ENCODE data around the gene ATR.

DNA sequence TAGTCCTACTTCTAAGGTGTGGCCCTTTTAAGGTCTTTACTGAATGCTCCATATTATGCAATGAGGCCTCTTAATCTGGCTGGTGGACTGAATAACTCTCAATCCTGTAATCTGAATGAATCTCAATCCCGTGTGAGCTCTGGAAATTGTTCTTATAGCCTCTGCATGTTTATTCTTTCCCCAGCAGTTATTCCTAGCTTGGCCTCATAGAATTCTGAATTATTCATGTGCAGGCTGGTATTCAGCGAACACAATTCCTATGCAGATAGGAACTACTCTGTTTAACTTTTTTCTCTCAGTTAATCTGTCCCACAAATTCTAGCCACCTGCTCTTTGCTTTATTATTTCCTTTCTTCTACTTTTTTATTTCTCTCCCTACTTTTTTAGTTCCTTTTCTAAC lies 86.3 kb downstream of the ATR start:
- TF ChIP-seq, protein P1, sequence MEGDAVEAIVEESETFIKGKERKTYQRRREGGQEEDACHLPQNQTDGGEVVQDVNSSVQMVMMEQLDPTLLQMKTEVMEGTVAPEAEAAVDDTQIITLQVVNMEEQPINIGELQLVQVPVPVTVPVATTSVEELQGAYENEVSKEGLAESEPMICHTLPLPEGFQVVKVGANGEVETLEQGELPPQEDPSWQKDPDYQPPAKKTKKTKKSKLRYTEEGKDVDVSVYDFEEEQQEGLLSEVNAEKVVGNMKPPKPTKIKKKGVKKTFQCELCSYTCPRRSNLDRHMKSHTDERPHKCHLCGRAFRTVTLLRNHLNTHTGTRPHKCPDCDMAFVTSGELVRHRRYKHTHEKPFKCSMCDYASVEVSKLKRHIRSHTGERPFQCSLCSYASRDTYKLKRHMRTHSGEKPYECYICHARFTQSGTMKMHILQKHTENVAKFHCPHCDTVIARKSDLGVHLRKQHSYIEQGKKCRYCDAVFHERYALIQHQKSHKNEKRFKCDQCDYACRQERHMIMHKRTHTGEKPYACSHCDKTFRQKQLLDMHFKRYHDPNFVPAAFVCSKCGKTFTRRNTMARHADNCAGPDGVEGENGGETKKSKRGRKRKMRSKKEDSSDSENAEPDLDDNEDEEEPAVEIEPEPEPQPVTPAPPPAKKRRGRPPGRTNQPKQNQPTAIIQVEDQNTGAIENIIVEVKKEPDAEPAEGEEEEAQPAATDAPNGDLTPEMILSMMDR (IDR thresholded peaks at IDR 0.05; ENCODE audit: low read depth, low read length): no peak
- TF ChIP-seq, protein P2, sequence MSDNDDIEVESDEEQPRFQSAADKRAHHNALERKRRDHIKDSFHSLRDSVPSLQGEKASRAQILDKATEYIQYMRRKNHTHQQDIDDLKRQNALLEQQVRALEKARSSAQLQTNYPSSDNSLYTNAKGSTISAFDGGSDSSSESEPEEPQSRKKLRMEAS (IDR thresholded peaks at IDR 0.05; ENCODE audit: low read depth, low read length): no peak
- TF ChIP-seq POLR2A (IDR thresholded peaks at IDR 0.05; ENCODE audit: extremely low read depth, insufficient read length): no peak
